HepG2 (cell line): ENCODE results near the gene ARHGAP22. TPM values are rescaled to one million over a fixed set of nuclear protein-coding genes. Genes with fewer than 3 reads are reported as not detected.

ENCODE experiments used
- EP300 ChIP-seq, 3 experiments: sonication (generic) in 1 of 3; formaldehyde crosslinking in 1 of 3; IDR thresholded peaks; 2 replicates each; pipeline versions ENCODE4 v1.5.1 to v1.6.1; 2011 to 2020; ENCODE audit warnings: low read depth in 2 of 3, low read length in 2 of 3, borderline replicate concordance in 1 of 3, improper control_type of control experiment in 1 of 3, mild to moderate bottlenecking in 1 of 3, missing genetic modification reagents in 1 of 3, moderate library complexity in 1 of 3
- GPBP1L1 ChIP-seq: sonication (generic); formaldehyde crosslinking; IDR thresholded peaks from 2 replicates; pipeline ENCODE4 v1.5.0; 2020; ENCODE audit warnings: mild to moderate bottlenecking, missing genetic modification reagents
- PAF1 ChIP-seq: IDR thresholded peaks from 2 replicates; pipeline ENCODE4 v1.6.1; 2016; ENCODE audit warnings: missing genetic modification reagents, missing compliant biosample characterization
- ZFAT ChIP-seq: sonication (generic); formaldehyde crosslinking; conservative IDR thresholded peaks from 2 replicates; pipeline ENCODE4 v1.8.1; 2023; ENCODE audit warnings: missing genetic modification reagents, inconsistent platforms
- ZNF292 ChIP-seq: sonication (generic); formaldehyde crosslinking; IDR thresholded peaks from 2 replicates; pipeline ENCODE4 v1.8.1; 2022; ENCODE audit warnings: mild to moderate bottlenecking, low read depth, missing genetic modification reagents, borderline replicate concordance
- ZNF407 ChIP-seq: sonication (generic); formaldehyde crosslinking; IDR thresholded peaks from one replicate; pipeline ENCODE4 v1.5.1; 2020; ENCODE audit warnings: mild to moderate bottlenecking, missing genetic modification reagents; ENCODE audit errors: not compliant biosample characterization
- ZNF484 ChIP-seq: sonication (generic); formaldehyde crosslinking; IDR thresholded peaks from 2 replicates; pipeline ENCODE4 v1.5.1; 2020; ENCODE audit warnings: mild to moderate bottlenecking, low read depth, missing genetic modification reagents, borderline replicate concordance
- ZNF644 ChIP-seq: IDR thresholded peaks from 2 replicates; pipeline ENCODE4 v1.6.1; 2016; ENCODE audit warnings: low read depth
- ZSCAN29 ChIP-seq: sonication (generic); formaldehyde crosslinking; conservative IDR thresholded peaks from 2 replicates; pipeline ENCODE4 v1.4.0; 2020; ENCODE audit warnings: mild to moderate bottlenecking, missing genetic modification reagents
- polyA plus RNA-seq, 8 experiments: library from polyadenylated mRNA; depleted of rRNA in 3 of 8; stranded (reverse) in 7 of 8; unstranded in 1 of 8; fragments of >200 nt; fragmentation: Illumina TruSeq in 4 of 8; extraction: Trizol in 4 of 8; gene quantifications; 2 replicates each; pipeline versions ENCODE4 v1.2.1 to v1.2.3, GENCODE V29; 2011 to 2016; ENCODE audit warnings: low read depth in 4 of 8, missing spikeins in 1 of 8, mixed read lengths in 1 of 8; ENCODE audit not compliant: insufficient read depth in 1 of 8
- total RNA-seq, 5 experiments: library from RNA; depleted of rRNA; stranded (reverse); fragments of >200 nt; fragmentation: Illumina TruSeq; extraction: Trizol; gene quantifications; 2 replicates each; pipeline ENCODE4 v1.2.3, GENCODE V29; 2016; ENCODE audit warnings: low read depth in 1 of 5

The ARHGAP22 gene
- total and polyA plus RNA-seq, 2 of the 13 experiments (the other 11 are each of a cell fraction or from before 2014, with no cell fraction given), result 0.08 to 0.38 TPM

- TF ChIP-seq ZNF407, result no peak
- TF ChIP-seq PAF1 (CRISPR knock-in tag), result no peak
- TF ChIP-seq EP300 (IDR thresholded peaks at IDR 0.05; ENCODE audit: low read depth in 2 of 2, low read length in 2 of 2), result no peak
- TF ChIP-seq EP300 (CRISPR knock-in tag; IDR thresholded peaks at IDR 0.05; ENCODE audit: borderline replicate concordance), result no peak
- TF ChIP-seq GPBP1L1 (CRISPR knock-in tag), result no peak
- TF ChIP-seq ZNF484 (CRISPR knock-in tag), result no peak
- no peak for TF ChIP-seq ZFAT (CRISPR knock-in tag)
- TF ChIP-seq ZNF292 (CRISPR knock-in tag), result no peak
- TF ChIP-seq ZSCAN29, result no peak
- TF ChIP-seq ZNF644 (CRISPR knock-in tag), result no peak
Measured at GRCh38 chr10:48533540-48533939, 71.3 kb downstream of the ARHGAP22 start (continued).
